Sigmoid colon (tissue), 7 donors: ENCODE data around the gene NLRP4. TPM values are rescaled to one million over a fixed set of nuclear protein-coding genes. Genes with fewer than 3 reads are reported as not detected.

Experiments
- DNase-seq: peaks from one replicate; pipeline ENCODE4 v3.0.0-alpha.2; 2019
- H3K27ac ChIP-seq, 4 donors: fragments of 200-600 bp; sonication (generic); one replicate each; pipeline ENCODE4 v1.5.1; 2016 to 2019; ENCODE audit warnings: mild to moderate bottlenecking in 1 of 4
- H3K27me3 ChIP-seq, 3 donors: fragments of 200-600 bp; sonication (generic); one replicate each; pipeline ENCODE4 v1.5.1; 2019; ENCODE audit warnings: mild to moderate bottlenecking in 1 of 3
- H3K36me3 ChIP-seq, 4 donors: fragments of 200-600 bp; sonication (generic); one replicate each; pipeline ENCODE4 v1.5.1; 2016 to 2019
- H3K4me1 ChIP-seq, 4 donors: fragments of 200-600 bp; sonication (generic); one replicate each; pipeline ENCODE4 v1.5.1; 2017 to 2019
- H3K4me3 ChIP-seq, 4 donors: fragments of 200-600 bp; sonication (generic); one replicate each; pipeline ENCODE4 v1.5.1; 2017 to 2019; ENCODE audit warnings: mild to moderate bottlenecking in 2 of 4, moderate library complexity in 1 of 4
- H3K9me3 ChIP-seq, 4 donors: fragments of 200-600 bp in 3 of 4; sonication (generic) in 3 of 4; one replicate each; pipeline versions ENCODE4 v1.5.1 to v1.6.1; 2013 to 2019
- EP300 ChIP-seq, 4 donors: sonication (generic); formaldehyde crosslinking; IDR thresholded peaks; one replicate each; pipeline ENCODE4 v1.6.1; 2017; ENCODE audit warnings: antibody characterized with exemption in 4 of 4
- POLR2A ChIP-seq, 2 donors: fragments of 450-650 bp; IDR thresholded peaks; one replicate each; pipeline ENCODE4 v1.6.1; 2016; ENCODE audit warnings: antibody characterized with exemption in 2 of 2, mild to moderate bottlenecking in 2 of 2, moderate library complexity in 2 of 2
- POLR2AphosphoS5 ChIP-seq, 4 donors: sonication (generic); formaldehyde crosslinking; IDR thresholded peaks; one replicate each; pipeline ENCODE4 v1.6.1; 2017; ENCODE audit warnings: antibody characterized with exemption in 4 of 4
- WGBS, 2 donors: extraction: QIAGEN DNeasy Blood & Tissue Kit; methylation state at CpG; one replicate each; pipeline ENCODE4 v1.1.7; 2013; 5-methylcytosine and 5-hydroxymethylcytosine counted together
- intact Hi-C: fragments of 100-400 bp; cut with DNase I; formaldehyde crosslinking; loops from one replicate; pipeline ENCODE4 v1.15.1; 2023
- polyA plus RNA-seq, 3 donors: library from polyadenylated mRNA; stranded (reverse); fragments of 200-250 nt; gene quantifications; one replicate each; pipeline ENCODE4 v1.2.3, GENCODE V29; 2013
- total RNA-seq, 4 donors: library from RNA; depleted of rRNA; stranded (reverse); fragments of >200 nt; gene quantifications; one replicate each; pipeline ENCODE4 v1.1.0, GENCODE V29; 2016
- TF ChIP-seq, protein P1 (sequence below), 4 experiments: fragments of 450-650 bp in 3 of 4; fragments of 200-600 bp in 1 of 4; IDR thresholded peaks; one replicate each; pipeline ENCODE4 v1.5.1; 2016 to 2019; ENCODE audit warnings: antibody characterized with exemption in 4 of 4, mild to moderate bottlenecking in 3 of 4, moderate library complexity in 2 of 4
- donor health status: healthy with polysubstance abuse.
- donor health status: Bipolar disorder and iron deficiency.
- donor health status: healthy.

The NLRP4 gene
- total and polyA plus RNA-seq, 7 donors = 0.17 TPM; not detected in 6

DNA sequence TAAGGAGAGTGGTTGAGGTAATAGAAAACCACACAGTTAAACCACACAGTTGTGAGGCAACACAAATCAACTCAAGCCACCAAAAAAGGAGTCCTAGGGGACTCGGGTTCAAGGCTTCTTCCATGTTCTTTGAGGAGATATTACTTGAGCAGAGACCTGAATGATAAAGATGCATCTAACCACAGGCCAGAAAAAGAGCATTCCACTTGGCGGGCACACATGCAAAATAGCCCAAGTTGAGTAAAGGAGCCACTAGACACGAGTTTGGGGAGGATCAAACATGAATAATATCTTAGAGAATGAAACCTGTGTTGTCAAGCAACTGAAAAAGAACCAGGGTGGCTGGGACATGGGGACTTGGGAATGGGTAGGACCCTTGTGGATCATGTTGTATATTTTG is 30.2 kb downstream of the NLRP4 start:
- H3K4me1 ChIP-seq = no peaks in the 10 kb centered on the region
- TF ChIP-seq EP300 (IDR thresholded peaks at IDR 0.05) (no peak), POLR2A (IDR thresholded peaks at IDR 0.05) (no peak), POLR2AphosphoS5 (IDR thresholded peaks at IDR 0.05) (no peak)
- TF ChIP-seq, protein P1, sequence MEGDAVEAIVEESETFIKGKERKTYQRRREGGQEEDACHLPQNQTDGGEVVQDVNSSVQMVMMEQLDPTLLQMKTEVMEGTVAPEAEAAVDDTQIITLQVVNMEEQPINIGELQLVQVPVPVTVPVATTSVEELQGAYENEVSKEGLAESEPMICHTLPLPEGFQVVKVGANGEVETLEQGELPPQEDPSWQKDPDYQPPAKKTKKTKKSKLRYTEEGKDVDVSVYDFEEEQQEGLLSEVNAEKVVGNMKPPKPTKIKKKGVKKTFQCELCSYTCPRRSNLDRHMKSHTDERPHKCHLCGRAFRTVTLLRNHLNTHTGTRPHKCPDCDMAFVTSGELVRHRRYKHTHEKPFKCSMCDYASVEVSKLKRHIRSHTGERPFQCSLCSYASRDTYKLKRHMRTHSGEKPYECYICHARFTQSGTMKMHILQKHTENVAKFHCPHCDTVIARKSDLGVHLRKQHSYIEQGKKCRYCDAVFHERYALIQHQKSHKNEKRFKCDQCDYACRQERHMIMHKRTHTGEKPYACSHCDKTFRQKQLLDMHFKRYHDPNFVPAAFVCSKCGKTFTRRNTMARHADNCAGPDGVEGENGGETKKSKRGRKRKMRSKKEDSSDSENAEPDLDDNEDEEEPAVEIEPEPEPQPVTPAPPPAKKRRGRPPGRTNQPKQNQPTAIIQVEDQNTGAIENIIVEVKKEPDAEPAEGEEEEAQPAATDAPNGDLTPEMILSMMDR (IDR thresholded peaks at IDR 0.05) = no peak

DNA sequence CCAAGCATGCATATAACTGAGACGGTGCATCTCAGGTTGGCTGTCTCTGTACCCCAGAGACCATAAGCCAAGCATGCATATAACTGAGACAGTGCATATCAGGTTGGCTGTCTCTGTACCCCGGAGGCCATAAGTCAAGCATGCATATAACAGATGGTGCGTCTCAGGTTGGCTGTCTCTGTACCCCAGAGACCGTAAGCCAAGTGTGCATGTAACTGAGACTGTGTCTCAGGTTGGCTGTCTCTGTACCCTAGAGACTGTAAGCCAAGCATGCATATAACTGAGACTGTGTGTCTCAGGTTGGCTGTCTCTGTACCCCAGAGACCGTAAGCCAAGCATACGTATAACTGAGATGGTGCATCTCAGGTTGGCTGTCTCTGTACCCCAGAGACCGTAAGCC is 30.8 kb downstream of the NLRP4 start:
- H3K27ac ChIP-seq = no peak overlapping the region
- TF ChIP-seq EP300 (IDR thresholded peaks at IDR 0.05) (no peak), POLR2AphosphoS5 (IDR thresholded peaks at IDR 0.05) (no peak), POLR2A (IDR thresholded peaks at IDR 0.05) (no peak)
- TF ChIP-seq, protein P1 (IDR thresholded peaks at IDR 0.05) = no peak
- intact Hi-C loops = no loop called here

More for the DNA sequence above, 30.2 kb downstream of the NLRP4 start:
- intact Hi-C loops = no loop called here
- H3K36me3 ChIP-seq = no peaks in the 10 kb centered on the region
- H3K27me3 ChIP-seq = no peaks in the 10 kb centered on the region
- 49 to 59% methylated on average over 3 of the region's 3 CpGs for WGBS, 2 donors
- no peak for DNase-seq
- H3K9me3 ChIP-seq = peaks cover 0 to 1% (median 0%) of the 10 kb centered on the region in 4 donors
- H3K27ac ChIP-seq = no peak overlapping the region
- H3K4me3 ChIP-seq = no peak overlapping the region

DNA sequence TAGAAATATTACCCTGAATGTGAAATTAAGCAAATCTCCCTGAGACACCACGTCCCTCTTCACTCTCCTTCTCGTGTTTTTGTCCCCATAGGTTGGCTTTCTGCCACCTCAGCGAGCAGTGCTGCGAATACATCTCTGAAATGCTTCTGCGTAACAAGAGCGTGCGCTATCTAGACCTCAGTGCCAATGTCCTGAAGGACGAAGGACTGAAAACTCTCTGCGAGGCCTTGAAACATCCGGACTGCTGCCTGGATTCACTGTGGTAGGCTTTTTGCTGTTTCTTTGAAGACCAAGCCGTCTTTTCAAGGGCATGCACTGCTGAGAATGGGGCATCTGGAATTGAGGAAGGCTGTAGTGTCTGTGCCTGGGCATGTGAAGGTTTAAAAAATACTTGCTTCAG is 34.4 kb downstream of the NLRP4 start:
- Histone ChIP-seq H3K4me3 (no peak overlapping the region), H3K4me1 (no peaks in the 10 kb centered on the region), H3K9me3 (peaks cover 0 to 3% (median 0%) of the 10 kb centered on the region in 4 donors), H3K27ac (no peak overlapping the region), H3K36me3 (no peaks in the 10 kb centered on the region), H3K27me3 (no peaks in the 10 kb centered on the region)
- TF ChIP-seq, protein P1 (IDR thresholded peaks at IDR 0.05) = no peak
- TF ChIP-seq POLR2AphosphoS5 (IDR thresholded peaks at IDR 0.05) (no peak), POLR2A (IDR thresholded peaks at IDR 0.05) (no peak), EP300 (IDR thresholded peaks at IDR 0.05) (no peak)
- intact Hi-C loops = no loop called here
- WGBS, 2 donors = 85 to 88% methylated on average over 11 of the region's 11 CpGs
- DNase-seq = no peak

More for the DNA sequence above, 30.8 kb downstream of the NLRP4 start:
- no peaks in the 10 kb centered on the region for H3K4me1 ChIP-seq
- no peak overlapping the region for H3K4me3 ChIP-seq
- peaks cover 0 to 1% (median 0%) of the 10 kb centered on the region in 4 donors for H3K9me3 ChIP-seq
- DNase-seq = no peak
- 92 to 95% methylated on average over 7 of the region's 7 CpGs for WGBS, 2 donors
- H3K27me3 ChIP-seq = no peaks in the 10 kb centered on the region
- H3K36me3 ChIP-seq = no peaks in the 10 kb centered on the region

DNA sequence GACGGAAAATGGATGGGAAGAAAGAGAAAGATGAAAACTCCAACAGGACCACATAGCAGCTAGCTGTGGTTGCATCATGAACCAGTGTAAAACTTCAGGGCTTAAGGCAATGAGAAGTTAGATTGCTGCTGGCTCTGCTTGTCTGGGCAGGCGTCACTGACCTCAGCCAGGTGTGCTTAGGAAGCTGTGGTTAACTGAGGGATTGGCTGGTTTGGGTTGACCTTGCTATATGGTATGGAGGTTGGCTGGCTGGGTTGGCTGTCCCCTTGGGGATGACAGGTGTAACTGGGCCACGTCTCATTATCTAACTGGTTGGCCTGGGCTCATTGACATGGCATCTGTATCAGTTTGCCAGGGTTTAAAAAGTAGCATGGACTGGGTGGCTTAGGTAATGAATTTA is 40.9 kb downstream of the NLRP4 start:
- no peak for TF ChIP-seq POLR2A (IDR thresholded peaks at IDR 0.05)
- no peak for TF ChIP-seq POLR2AphosphoS5 (IDR thresholded peaks at IDR 0.05)
- TF ChIP-seq, protein P1 (IDR thresholded peaks at IDR 0.05) = no peak
- no peak for TF ChIP-seq EP300 (IDR thresholded peaks at IDR 0.05)
- Histone ChIP-seq H3K4me3 (no peak overlapping the region), H3K4me1 (no peaks in the 10 kb centered on the region), H3K36me3 (no peaks in the 10 kb centered on the region), H3K27me3 (no peaks in the 10 kb centered on the region), H3K27ac (no peak overlapping the region), H3K9me3 (peaks cover 0 to 6% (median 1%) of the 10 kb centered on the region in 4 donors)
- intact Hi-C loops = no loop called here
- no peak for DNase-seq
- 65 to 71% methylated on average over 3 of the region's 3 CpGs for WGBS, 2 donors

DNA sequence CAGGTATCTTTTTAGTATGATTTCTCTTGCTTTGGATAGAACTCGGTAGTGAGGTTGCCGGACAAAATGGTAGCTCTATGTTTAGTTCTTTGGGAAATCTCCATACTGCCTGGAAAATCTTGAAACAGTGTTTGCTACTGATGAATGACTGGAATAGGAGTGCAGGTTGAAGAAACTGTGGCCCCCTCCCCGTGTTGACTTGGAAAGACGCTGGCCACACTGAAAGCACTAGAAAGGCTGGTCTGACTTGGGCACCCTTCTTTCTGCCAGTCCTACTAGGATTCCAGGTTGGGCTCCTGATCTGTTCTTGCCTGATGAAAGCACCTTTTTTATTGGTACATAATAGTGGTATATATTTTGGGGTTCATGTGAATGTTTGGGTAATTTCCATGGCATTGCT is 46.3 kb downstream of the NLRP4 start:
- no peak for DNase-seq
- intact Hi-C loops = no loop called here
- H3K4me3 ChIP-seq = no peak overlapping the region
- 78 to 92% methylated on average over 4 of the region's 4 CpGs for WGBS, 2 donors
- no peaks in the 10 kb centered on the region for H3K4me1 ChIP-seq
- no peak overlapping the region for H3K27ac ChIP-seq
- H3K9me3 ChIP-seq = peaks cover 0 to 6% (median 0%) of the 10 kb centered on the region in 4 donors
- TF ChIP-seq EP300 (IDR thresholded peaks at IDR 0.05) (no peak), POLR2AphosphoS5 (IDR thresholded peaks at IDR 0.05) (no peak), POLR2A (IDR thresholded peaks at IDR 0.05) (no peak)
- TF ChIP-seq, protein P1 (IDR thresholded peaks at IDR 0.05) = no peak
- H3K27me3 ChIP-seq = no peaks in the 10 kb centered on the region
- no peaks in the 10 kb centered on the region for H3K36me3 ChIP-seq
